Thymus (tissue), 11 donors: ENCODE data around the gene TTLL5. TPM values are rescaled to one million over a fixed set of nuclear protein-coding genes. Genes with fewer than 3 reads are reported as not detected.

Experiments
- DNase-seq, 9 donors: peaks; one replicate each; pipeline ENCODE4 v3.0.0-alpha.2; 2013; ENCODE audit warnings: low spot score in 9 of 9, low read depth in 6 of 9, missing footprints in 1 of 9
- H3K27ac ChIP-seq, 2 donors: one replicate each; pipeline ENCODE4 v1.5.1; 2013; ENCODE audit warnings: control low read depth in 1 of 2, low read depth in 1 of 2, low read length in 1 of 2, mild to moderate bottlenecking in 1 of 2, moderate library complexity in 1 of 2
- H3K27me3 ChIP-seq, 2 donors: one replicate each; pipeline ENCODE4 v1.5.1; 2013; ENCODE audit warnings: low read length in 1 of 2; ENCODE audit not compliant: control insufficient read depth in 2 of 2, insufficient read depth in 1 of 2
- H3K36me3 ChIP-seq, 2 donors: one replicate each; pipeline ENCODE4 v1.5.1; 2013; ENCODE audit warnings: low read length in 1 of 2, mild to moderate bottlenecking in 1 of 2, moderate library complexity in 1 of 2; ENCODE audit not compliant: control insufficient read depth in 2 of 2, insufficient read depth in 2 of 2
- H3K4me1 ChIP-seq, 2 donors: one replicate each; pipeline ENCODE4 v1.5.1; 2013; ENCODE audit warnings: low read length in 2 of 2; ENCODE audit not compliant: control insufficient read depth in 2 of 2, insufficient read depth in 2 of 2
- H3K4me3 ChIP-seq, 2 donors: one replicate each; pipeline ENCODE4 v1.5.1; 2013; ENCODE audit warnings: low read length in 2 of 2, control low read depth in 1 of 2, mild to moderate bottlenecking in 1 of 2
- H3K9me3 ChIP-seq, 2 donors: one replicate each; pipeline ENCODE4 v1.5.1; 2013; ENCODE audit warnings: low read length in 1 of 2, mild to moderate bottlenecking in 1 of 2; ENCODE audit not compliant: control insufficient read depth in 2 of 2, insufficient read depth in 1 of 2
- WGBS: extraction: QIAGEN DNeasy Blood & Tissue Kit; methylation state at CpG from one replicate; pipeline ENCODE4 v1.1.7; 2013; 5-methylcytosine and 5-hydroxymethylcytosine counted together
- polyA plus RNA-seq: library from polyadenylated mRNA; stranded (reverse); fragments of 200-250 nt; gene quantifications from one replicate; pipeline ENCODE4 v1.2.3, GENCODE V29; 2013
- total RNA-seq: library from RNA; stranded (reverse); fragments of 120-200 nt; gene quantifications from one replicate; pipeline ENCODE4 v1.2.4, GENCODE V29; 2013
- donor health status: healthy.

The TTLL5 gene
- total and polyA plus RNA-seq, 2 donors, result 11.5 to 15.2 TPM

GRCh38 chr14:75995372-75996041 is 334.5 kb downstream of the TTLL5 start:
- WGBS, result 95% methylated on average over 17 of the region's 17 CpGs
- Histone ChIP-seq H3K4me3 (no peak overlapping the region), H3K4me1 (no peaks in the 10 kb centered on the region), H3K27ac (no peak overlapping the region), H3K36me3 (peaks cover 2% of the 10 kb centered on the region in 2 donors), H3K27me3 (no peaks in the 10 kb centered on the region), H3K9me3 (no peaks in the 10 kb centered on the region)
- no peak for DNase-seq

DNA sequence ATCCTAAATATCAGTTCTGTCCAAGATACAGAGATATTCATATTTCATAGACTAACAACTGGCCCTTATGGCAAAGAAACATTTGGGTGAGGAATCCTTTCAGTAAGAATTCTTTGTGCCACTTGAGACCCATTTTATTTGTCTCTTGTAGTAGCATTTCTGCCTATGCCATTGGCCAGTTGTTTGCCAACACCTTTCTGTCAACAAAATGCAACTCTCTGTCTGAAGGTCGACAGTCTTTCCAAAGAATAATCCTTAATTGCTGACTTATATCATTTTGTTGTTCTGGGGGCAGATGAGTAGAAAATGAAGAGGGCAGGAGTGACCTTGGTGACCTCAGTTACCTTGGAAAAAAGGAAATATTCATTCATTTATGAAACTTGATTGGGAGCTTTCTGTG is 335.4 kb downstream of the TTLL5 start:
- Histone ChIP-seq H3K27ac (no peak overlapping the region), H3K36me3 (peaks cover 2 to 3% of the 10 kb centered on the region in 2 donors), H3K4me3 (no peak overlapping the region), H3K9me3 (no peaks in the 10 kb centered on the region), H3K4me1 (no peaks in the 10 kb centered on the region), H3K27me3 (no peaks in the 10 kb centered on the region)
- DNase-seq, result no peak
- 92% methylated on average over 1 of the region's 1 CpG for WGBS

DNA sequence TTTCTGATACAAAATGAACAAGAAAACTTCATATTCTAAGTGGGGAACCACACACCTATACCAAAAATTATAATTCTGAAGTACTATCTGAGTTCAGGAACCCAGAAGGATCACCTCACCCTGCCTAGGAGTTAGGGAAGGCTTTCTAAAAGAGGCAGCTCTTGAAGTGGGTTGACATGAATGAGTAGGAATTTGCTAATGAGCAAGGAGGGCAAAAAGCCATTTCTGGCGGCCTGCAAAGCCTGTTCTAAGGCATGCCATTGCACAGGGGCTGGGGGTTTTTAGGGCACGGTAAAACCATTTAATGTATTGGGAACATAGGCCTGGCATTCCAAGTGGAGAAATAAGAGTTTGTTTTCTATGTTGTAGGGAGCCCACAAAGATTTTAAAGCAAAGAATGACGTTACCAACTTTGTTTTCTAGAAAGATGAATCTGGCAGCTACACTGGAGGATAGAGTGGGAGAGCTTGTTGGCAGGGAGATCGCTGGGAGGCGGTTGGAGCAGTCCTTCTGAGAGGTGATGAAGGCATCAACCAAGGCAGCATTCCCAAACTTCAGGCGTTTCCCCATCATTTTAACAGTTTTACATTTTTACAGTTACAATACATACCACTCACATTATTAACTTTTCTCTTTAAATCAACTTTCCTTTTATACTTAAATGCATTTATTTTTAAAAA is 338.6 kb downstream of the TTLL5 start:
- H3K27me3 ChIP-seq, result no peaks in the 10 kb centered on the region
- 97% methylated on average over 6 of the region's 6 CpGs for WGBS
- no peak for DNase-seq
- no peak overlapping the region for H3K27ac ChIP-seq
- peaks cover 2 to 3% of the 10 kb centered on the region in 2 donors for H3K36me3 ChIP-seq
- no peak overlapping the region for H3K4me3 ChIP-seq
- no peaks in the 10 kb centered on the region for H3K9me3 ChIP-seq
- no peaks in the 10 kb centered on the region for H3K4me1 ChIP-seq

DNA sequence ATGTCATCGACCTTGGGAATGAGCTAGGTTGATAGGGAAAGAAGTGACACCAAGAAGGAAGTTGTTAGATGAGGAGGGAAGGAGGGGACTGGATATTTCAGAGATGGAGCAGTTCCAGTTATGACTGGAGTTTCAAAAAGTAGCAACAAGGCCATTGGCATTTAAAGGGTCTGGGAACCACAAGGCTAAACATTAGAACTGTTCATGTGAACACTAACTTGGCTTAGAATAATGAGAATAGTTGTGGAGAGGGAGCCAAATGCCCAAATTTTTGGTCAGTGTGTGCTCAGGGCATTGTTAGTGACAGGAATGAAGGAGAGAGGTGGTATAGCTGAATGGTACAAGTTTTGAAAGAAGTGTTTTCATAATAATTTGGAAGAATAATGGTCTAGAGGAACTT is 341.3 kb downstream of the TTLL5 start:
- H3K9me3 ChIP-seq, result no peaks in the 10 kb centered on the region
- DNase-seq, result no peak
- H3K4me3 ChIP-seq, result no peak overlapping the region
- H3K36me3 ChIP-seq, result peaks cover 3 to 4% of the 10 kb centered on the region in 2 donors
- WGBS, result 88% methylated on average over 1 of the region's 1 CpG
- H3K4me1 ChIP-seq, result no peaks in the 10 kb centered on the region
- no peaks in the 10 kb centered on the region for H3K27me3 ChIP-seq
- no peak overlapping the region for H3K27ac ChIP-seq

Other genes with a start within 250 kb of the TTLL5 start
- 4.3 TPM for gene JDP2, start 233.2 kb upstream of the TTLL5 start, total RNA-seq
- 13.4 TPM for gene JDP2, start 233.2 kb upstream of the TTLL5 start, polyA plus RNA-seq
- 12.9 TPM for gene BATF, start 138.8 kb upstream of the TTLL5 start, total RNA-seq
- gene BATF, start 138.8 kb upstream of the TTLL5 start, polyA plus RNA-seq, result 27.4 TPM
- gene FLVCR2, start 82.6 kb upstream of the TTLL5 start, total RNA-seq, result 1.9 TPM
- gene FLVCR2, start 82.6 kb upstream of the TTLL5 start, polyA plus RNA-seq, result 5.7 TPM
- gene ERG28, start 370 bp upstream of the TTLL5 start, total RNA-seq, result 5.0 TPM
- gene ERG28, start 370 bp upstream of the TTLL5 start, polyA plus RNA-seq, result 11.5 TPM